Spleen (tissue), 11 donors: ENCODE data around the gene NDUFS7. TPM values are rescaled to one million over a fixed set of nuclear protein-coding genes. Genes with fewer than 3 reads are reported as not detected.
"Not testable (repeated sequence)": the region's sequence is repeated elsewhere in the genome, so short reads cannot be mapped to it uniquely, and the experiment has no call there.

Experiments used
- DNase-seq: peaks from one replicate; pipeline ENCODE4 v3.0.0-alpha.2; 2020
- H3K27ac ChIP-seq, 8 donors: fragments of 200-600 bp; sonication (generic) in 7 of 8; 1 replicate in 4 of 8; 2 replicates in 4 of 8; pipeline versions ENCODE4 v1.5.0 to v1.8.0; 2016 to 2021; ENCODE audit warnings: inconsistent platforms in 4 of 8, mild to moderate bottlenecking in 4 of 8, moderate library complexity in 1 of 8
- H3K27me3 ChIP-seq, 7 donors: fragments of 200-600 bp; sonication (generic) in 6 of 7; replicated peaks in 1 of 7; 1 replicate in 4 of 7; 2 replicates in 3 of 7; pipeline versions ENCODE4 v1.5.0 to v1.8.0; 2016 to 2021; ENCODE audit warnings: inconsistent platforms in 3 of 7, mild to moderate bottlenecking in 1 of 7
- H3K36me3 ChIP-seq, 6 donors: fragments of 200-600 bp; sonication (generic) in 5 of 6; 1 replicate in 4 of 6; 2 replicates in 2 of 6; pipeline versions ENCODE4 v1.5.0 to v1.8.0; 2016 to 2021; ENCODE audit warnings: inconsistent platforms in 2 of 6
- H3K4me1 ChIP-seq, 6 donors: fragments of 200-600 bp; sonication (generic) in 5 of 6; 1 replicate in 3 of 6; 2 replicates in 3 of 6; pipeline versions ENCODE4 v1.5.0 to v1.8.0; 2016 to 2021; ENCODE audit warnings: inconsistent platforms in 3 of 6
- H3K4me3 ChIP-seq, 8 donors: fragments of 200-600 bp; sonication (generic) in 7 of 8; 1 replicate in 4 of 8; 2 replicates in 4 of 8; pipeline versions ENCODE4 v1.5.0 to v1.8.0; 2016 to 2021; ENCODE audit warnings: inconsistent platforms in 4 of 8, mild to moderate bottlenecking in 4 of 8, moderate library complexity in 2 of 8
- H3K9me3 ChIP-seq, 8 donors: fragments of 200-600 bp; sonication (generic) in 7 of 8; 1 replicate in 4 of 8; 2 replicates in 4 of 8; pipeline versions ENCODE4 v1.5.0 to v1.8.0; 2016 to 2021; ENCODE audit warnings: inconsistent platforms in 4 of 8
- POLR2A ChIP-seq, 3 donors: fragments of 450-650 bp; IDR thresholded peaks; one replicate each; pipeline ENCODE4 v1.5.1; 2017; ENCODE audit warnings: antibody characterized with exemption in 3 of 3, mild to moderate bottlenecking in 1 of 3
- POLR2AphosphoS5 ChIP-seq, 3 donors: sonication (generic); formaldehyde crosslinking; IDR thresholded peaks; one replicate each; pipeline ENCODE4 v1.5.1; 2017; ENCODE audit warnings: antibody characterized with exemption in 3 of 3
- WGBS, 5 donors: extraction: QIAGEN DNeasy Blood & Tissue Kit in 3 of 5; methylation state at CpG; one replicate each; pipeline versions ENCODE4 v1.1.5 to v1.1.7; 2013 to 2018; 5-methylcytosine and 5-hydroxymethylcytosine counted together
- intact Hi-C: fragments of 100-400 bp; cut with DNase I; formaldehyde crosslinking; loops from one replicate; pipeline ENCODE4 v1.15.0; 2023; ENCODE audit warnings: low total_unique reads
- polyA plus RNA-seq, 3 donors: library from polyadenylated mRNA; stranded (reverse); fragments of 200-250 nt; gene quantifications; one replicate each; pipeline ENCODE4 v1.2.1, GENCODE V29; 2013
- total RNA-seq, 7 donors: library from RNA; depleted of rRNA in 3 of 7; stranded (reverse); fragments of >200 nt in 3 of 7; fragmentation: NEBNext Ultra II Directional in 4 of 7; extraction: Animal tissue kit (Norgen Biotek cat#: 25700) in 4 of 7; gene quantifications; one replicate each; pipeline versions ENCODE4 v1.1.0 to v1.2.1, GENCODE V29; 2016 to 2021
- TF ChIP-seq, protein P1 (sequence below), 11 experiments: fragments of 200-600 bp in 7 of 11; fragments of 450-650 bp in 4 of 11; sonication (generic) in 4 of 11; IDR thresholded peaks in 8 of 11; conservative IDR thresholded peaks in 3 of 11; 1 replicate in 7 of 11; 2 replicates in 4 of 11; pipeline versions ENCODE4 v1.4.0 to v1.8.0; 2016 to 2021; ENCODE audit warnings: antibody characterized with exemption in 11 of 11, inconsistent platforms in 4 of 11, mild to moderate bottlenecking in 1 of 11
- donor health status: healthy with polysubstance abuse.
- donor health status: DM: no; HTN: no; CAD: no; lungs with moderate emphysema.
- donor health status: DM: no; HTN: no; CAD: no.
- donor health status: Bipolar disorder and iron deficiency.
- donor health status: healthy.
- donor health status: DM: no; HTN: no; CAD: no.
- donor health status: DM: yes; HTN: yes; CAD: no.

Gene NDUFS7
- total and polyA plus RNA-seq, 10 donors, result 64.0 to 133 (median 81.6) TPM

DNA sequence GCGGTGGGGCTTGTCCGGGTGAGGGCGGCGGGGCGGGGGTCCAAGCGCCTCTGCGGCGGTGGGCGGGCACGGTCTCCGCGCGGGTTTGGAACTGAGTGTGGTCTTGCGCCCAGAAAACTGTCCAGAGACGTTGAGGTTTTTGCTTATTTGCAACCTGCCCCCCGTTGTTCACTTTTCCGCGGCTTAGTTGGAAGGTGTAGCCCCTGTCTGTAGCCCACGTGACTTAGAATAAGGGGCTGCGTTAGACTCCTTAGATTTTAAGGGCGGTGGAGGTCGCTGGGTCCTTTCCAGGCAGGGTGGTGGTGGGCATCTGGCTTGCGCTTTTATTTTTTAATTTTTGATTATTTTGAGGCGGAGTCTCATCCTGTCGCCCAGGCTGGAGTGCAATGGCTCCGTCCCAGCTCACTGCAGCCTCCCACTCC lies 55.2 kb downstream of the NDUFS7 start:
- peak overlapping the region in 7 of 8 donors; percentile 90 to 97 (median 92) for H3K27ac ChIP-seq
- no peak for DNase-seq
- H3K4me1 ChIP-seq, result peaks cover 15 to 59% (median 32%) of the 10 kb centered on the region in 6 donors
- peaks cover 9 to 67% (median 47%) of the 10 kb centered on the region in 6 donors for H3K36me3 ChIP-seq
- intact Hi-C loops, result no loop called here
- TF ChIP-seq POLR2AphosphoS5 (IDR thresholded peaks at IDR 0.05) (no peak), POLR2A (IDR thresholded peaks at IDR 0.05) (no peak)
- TF ChIP-seq, protein P1, sequence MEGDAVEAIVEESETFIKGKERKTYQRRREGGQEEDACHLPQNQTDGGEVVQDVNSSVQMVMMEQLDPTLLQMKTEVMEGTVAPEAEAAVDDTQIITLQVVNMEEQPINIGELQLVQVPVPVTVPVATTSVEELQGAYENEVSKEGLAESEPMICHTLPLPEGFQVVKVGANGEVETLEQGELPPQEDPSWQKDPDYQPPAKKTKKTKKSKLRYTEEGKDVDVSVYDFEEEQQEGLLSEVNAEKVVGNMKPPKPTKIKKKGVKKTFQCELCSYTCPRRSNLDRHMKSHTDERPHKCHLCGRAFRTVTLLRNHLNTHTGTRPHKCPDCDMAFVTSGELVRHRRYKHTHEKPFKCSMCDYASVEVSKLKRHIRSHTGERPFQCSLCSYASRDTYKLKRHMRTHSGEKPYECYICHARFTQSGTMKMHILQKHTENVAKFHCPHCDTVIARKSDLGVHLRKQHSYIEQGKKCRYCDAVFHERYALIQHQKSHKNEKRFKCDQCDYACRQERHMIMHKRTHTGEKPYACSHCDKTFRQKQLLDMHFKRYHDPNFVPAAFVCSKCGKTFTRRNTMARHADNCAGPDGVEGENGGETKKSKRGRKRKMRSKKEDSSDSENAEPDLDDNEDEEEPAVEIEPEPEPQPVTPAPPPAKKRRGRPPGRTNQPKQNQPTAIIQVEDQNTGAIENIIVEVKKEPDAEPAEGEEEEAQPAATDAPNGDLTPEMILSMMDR (IDR thresholded peaks at IDR 0.05 in 8 of 11, conservative IDR thresholded peaks at IDR 0.05 in 3 of 11), result no peak
- no peaks in the 10 kb centered on the region for H3K27me3 ChIP-seq
- no peaks in the 10 kb centered on the region for H3K9me3 ChIP-seq
- WGBS, 5 donors, result 0 to 2% (median 1%) methylated on average over 20 to 26 of the region's 26 CpGs
- H3K4me3 ChIP-seq, result peak overlapping the region; percentile 61 to 97 (median 76)

DNA sequence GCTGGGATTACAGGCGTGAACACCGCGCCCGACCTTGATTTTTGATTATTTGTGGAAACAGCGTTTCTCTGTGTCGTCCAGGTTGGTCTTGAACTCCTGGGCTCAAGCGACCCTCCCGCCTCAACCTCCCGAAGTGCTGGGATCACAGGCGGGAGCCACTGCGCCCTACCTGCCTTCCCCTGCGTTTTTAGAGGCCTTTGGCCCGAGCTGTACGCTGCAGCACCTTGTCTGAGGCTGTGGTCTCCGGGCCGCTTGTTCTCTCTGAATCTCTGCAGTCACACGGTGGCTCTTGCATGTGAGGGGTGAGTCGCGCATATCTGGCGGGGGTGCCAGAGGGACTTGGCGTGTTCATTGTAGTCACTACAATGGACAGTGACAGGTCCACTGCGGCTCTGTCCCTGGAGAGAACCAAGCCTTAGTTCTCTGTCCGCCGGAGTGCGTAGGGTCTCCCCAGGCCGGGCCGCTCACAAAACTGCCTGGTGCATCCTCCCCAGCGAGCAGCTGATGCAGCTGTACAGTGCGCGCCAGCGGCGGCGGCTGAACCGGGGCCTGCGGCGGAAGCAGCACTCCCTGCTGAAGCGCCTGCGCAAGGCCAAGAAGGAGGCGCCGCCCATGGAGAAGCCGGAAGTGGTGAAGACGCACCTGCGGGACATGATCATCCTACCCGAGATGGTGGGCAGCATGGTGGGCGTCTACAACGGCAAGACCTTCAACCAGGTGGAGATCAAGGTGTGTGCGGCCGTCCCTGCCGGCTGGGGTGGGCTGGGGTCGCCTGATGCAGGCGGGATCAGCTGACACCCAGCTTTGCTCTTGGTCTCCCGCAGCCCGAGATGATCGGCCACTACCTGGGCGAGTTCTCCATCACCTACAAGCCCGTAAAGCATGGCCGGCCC lies 56.1 kb downstream of the NDUFS7 start:
- DNase-seq, intact Hi-C loops, H3K9me3 ChIP-seq, H3K27me3 ChIP-seq: not testable (repeated sequence)
- 76 to 87% (median 81%) methylated on average over 28 to 57 of the region's 57 CpGs for WGBS, 5 donors
- H3K4me3 ChIP-seq, result peak overlapping the region; percentile 61 to 97 (median 76)
- H3K4me1 ChIP-seq, result peaks cover 16 to 59% (median 38%) of the 10 kb centered on the region in 6 donors
- TF ChIP-seq POLR2AphosphoS5 (IDR thresholded peaks at IDR 0.05), result peak in 1 of 3 donors; percentile 36
- peak overlapping the region in 4 of 8 donors; percentile 90 to 97 (median 92) for H3K27ac ChIP-seq
- peaks cover 9 to 58% (median 39%) of the 10 kb centered on the region in 6 donors for H3K36me3 ChIP-seq

DNA sequence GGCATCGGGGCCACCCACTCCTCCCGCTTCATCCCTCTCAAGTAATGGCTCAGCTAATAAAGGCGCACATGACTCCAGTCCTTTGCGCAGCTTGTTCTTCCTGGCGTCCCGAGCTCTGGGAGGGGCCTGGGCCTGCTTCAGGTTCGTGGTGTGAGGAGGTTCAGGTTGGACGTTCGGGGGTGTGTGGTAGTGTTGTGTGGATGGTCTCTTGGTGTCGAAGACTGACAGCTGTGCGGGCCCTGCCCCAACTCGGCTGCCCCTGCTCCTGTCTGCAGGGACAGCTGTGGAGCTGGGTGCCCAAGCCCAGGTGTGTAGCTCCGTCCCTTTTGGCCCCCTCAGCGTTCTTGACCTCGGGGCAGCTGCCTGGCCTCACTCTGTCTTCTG lies 56.7 kb downstream of the NDUFS7 start:
- WGBS, 5 donors, result 86 to 92% (median 90%) methylated on average over 13 to 15 of the region's 15 CpGs
- H3K9me3 ChIP-seq, result no peaks in the 10 kb centered on the region
- H3K27ac ChIP-seq, result peak overlapping the region in 1 of 8 donors; percentile 4
- intact Hi-C loops, result no loop called here
- H3K4me1 ChIP-seq, result peaks cover 22 to 59% (median 45%) of the 10 kb centered on the region in 6 donors
- no peak for DNase-seq
- peaks cover 9 to 52% (median 34%) of the 10 kb centered on the region in 6 donors for H3K36me3 ChIP-seq
- H3K27me3 ChIP-seq, result peaks cover 0 to 9% (median 2%) of the 10 kb centered on the region in 7 donors
- TF ChIP-seq POLR2A (IDR thresholded peaks at IDR 0.05), result no peak
- TF ChIP-seq, protein P1 (IDR thresholded peaks at IDR 0.05 in 8 of 11, conservative IDR thresholded peaks at IDR 0.05 in 3 of 11), result no peak
- no peak for TF ChIP-seq POLR2AphosphoS5 (IDR thresholded peaks at IDR 0.05)
- H3K4me3 ChIP-seq, result peak overlapping the region in 1 of 8 donors; percentile 83

DNA sequence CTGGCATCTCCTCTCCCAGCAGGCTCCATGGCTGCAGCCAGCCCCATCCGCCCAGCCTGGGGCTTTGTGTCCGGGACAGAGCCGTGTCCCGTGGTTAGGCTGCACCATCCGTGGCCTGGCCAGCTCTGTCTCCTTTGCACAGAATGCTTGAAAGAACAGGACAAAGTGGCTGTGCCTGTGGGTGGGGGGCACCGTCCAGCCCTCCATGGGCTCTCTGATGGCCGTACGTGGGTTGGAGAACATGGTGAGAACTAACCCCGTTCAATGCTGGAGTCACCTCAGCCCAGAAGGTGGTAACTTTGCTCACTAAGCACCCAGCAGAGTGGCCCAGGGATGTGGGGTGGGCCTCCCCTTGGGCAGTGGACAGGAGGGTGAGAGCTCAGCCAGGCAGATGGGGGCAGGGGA lies 57.3 kb downstream of the NDUFS7 start:
- Histone ChIP-seq H3K27ac (no peak overlapping the region), H3K4me1 (peaks cover 25 to 62% (median 51%) of the 10 kb centered on the region in 6 donors), H3K27me3 (peaks cover 0 to 15% (median 9%) of the 10 kb centered on the region in 7 donors), H3K36me3 (peaks cover 9 to 46% (median 32%) of the 10 kb centered on the region in 6 donors), H3K4me3 (no peak overlapping the region), H3K9me3 (no peaks in the 10 kb centered on the region)
- intact Hi-C loops, result no loop called here
- TF ChIP-seq POLR2A (IDR thresholded peaks at IDR 0.05), result no peak
- peak in 1 of 3 donors; percentile 42 for TF ChIP-seq POLR2AphosphoS5 (IDR thresholded peaks at IDR 0.05)
- DNase-seq, result no peak
- WGBS, 5 donors, result 91 to 94% (median 92%) methylated on average over 9 of the region's 9 CpGs
